GM12874 (cell line): ENCODE data around the gene KCNJ5.

Experiments used
- CTCF ChIP-seq: IDR thresholded peaks from 2 replicates; pipeline ENCODE4 v1.5.1; 2011; ENCODE audit warnings: low read depth, mild to moderate bottlenecking, control low read depth, low read length, moderate library complexity; ENCODE audit not compliant: insufficient read depth

The KCNJ5 gene

GRCh38 chr11:128910576-128910975 lies 19.4 kb downstream of the KCNJ5 start:
- TF ChIP-seq CTCF: no peak

- no peak for TF ChIP-seq CTCF
These were observed 20.1 kb downstream of the KCNJ5 start for GRCh38 chr11:128911239-128911638.

- no peak for TF ChIP-seq CTCF
These were observed 20.5 kb downstream of the KCNJ5 start for GRCh38 chr11:128911701-128912100.

- no peak for TF ChIP-seq CTCF
These were observed 22.6 kb downstream of the KCNJ5 start for GRCh38 chr11:128913806-128914205.

GRCh38 chr11:128914216-128915148 lies 23.3 kb downstream of the KCNJ5 start:
- TF ChIP-seq CTCF: no peak

- TF ChIP-seq CTCF: no peak
These were observed 24.0 kb downstream of the KCNJ5 start for GRCh38 chr11:128915149-128915521.

GRCh38 chr11:128916037-128916572 lies 24.9 kb downstream of the KCNJ5 start:
- TF ChIP-seq CTCF: no peak
